GM23338 (cell line): Measurements from ENCODE around the gene SLC25A4. TPM values are rescaled to one million over a fixed set of nuclear protein-coding genes. Genes with fewer than 3 reads are reported as not detected.

Source experiments
- ATAC-seq: fragments of 200-7000 bp; cut with Tn5 transposase; 3 replicates; pipeline ENCODE4 v1.9.1; 2020
- DNase-seq: peaks from one replicate; pipeline ENCODE4 v3.0.0-alpha.2; 2015; ENCODE audit warnings: low spot score
- H2AFZ ChIP-seq: fragments of 200-600 bp; sonication (generic); 2 replicates; pipeline ENCODE4 v1.8.0; 2016; ENCODE audit warnings: antibody characterized with exemption, mild to moderate bottlenecking, moderate library complexity
- H3F3A ChIP-seq: fragments of 200-600 bp; sonication (generic); replicated peaks from 2 replicates; pipeline ENCODE4 v1.8.0; 2017; ENCODE audit warnings: antibody characterized with exemption, mixed run types, low read depth
- H3K27ac ChIP-seq: fragments of 200-600 bp; sonication (generic); 2 replicates; pipeline ENCODE4 v1.6.1; 2016; ENCODE audit warnings: low read depth
- H3K27me3 ChIP-seq: fragments of 200-600 bp; sonication (generic); 2 replicates; pipeline ENCODE4 v1.8.0; 2016; ENCODE audit warnings: mild to moderate bottlenecking, mixed run types, moderate library complexity; ENCODE audit not compliant: insufficient read depth
- H3K36me3 ChIP-seq: fragments of 200-600 bp; sonication (generic); 2 replicates; pipeline ENCODE4 v1.8.0; 2016; ENCODE audit warnings: mild to moderate bottlenecking; ENCODE audit not compliant: insufficient read depth
- H3K4me1 ChIP-seq: fragments of 200-600 bp; sonication (generic); 2 replicates; pipeline ENCODE4 v1.8.0; 2016; ENCODE audit warnings: mild to moderate bottlenecking, moderate library complexity; ENCODE audit not compliant: insufficient read depth
- H3K4me2 ChIP-seq: fragments of 200-600 bp; sonication (generic); 2 replicates; pipeline ENCODE4 v1.7.1; 2017; ENCODE audit warnings: mixed run types
- H3K4me3 ChIP-seq: fragments of 200-600 bp; sonication (generic); 2 replicates; pipeline ENCODE4 v1.6.1; 2016; ENCODE audit warnings: mixed run types
- H3K79me2 ChIP-seq: fragments of 200-600 bp; sonication (generic); replicated peaks from 2 replicates; pipeline ENCODE4 v1.8.0; 2017; ENCODE audit warnings: mild to moderate bottlenecking; ENCODE audit not compliant: insufficient read depth
- H3K9me2 ChIP-seq: fragments of 200-600 bp; sonication (generic); 2 replicates; pipeline ENCODE4 v1.8.0; 2017; ENCODE audit not compliant: insufficient read depth
- H4K20me1 ChIP-seq: fragments of 200-600 bp; sonication (generic); replicated peaks from 2 replicates; pipeline ENCODE4 v1.8.0; 2017; ENCODE audit warnings: mild to moderate bottlenecking; ENCODE audit not compliant: insufficient read depth
- H3K27ac Mint-ChIP-seq: 2 replicates; pipeline ENCODE4 v1.8.0; 2020; ENCODE audit warnings: inconsistent platforms, mild to moderate bottlenecking, moderate library complexity, mixed read lengths
- H3K27me3 Mint-ChIP-seq: 3 replicates; pipeline ENCODE4 v1.8.0; 2022; ENCODE audit warnings: low read depth, mild to moderate bottlenecking, moderate library complexity, mixed read lengths, inconsistent platforms; ENCODE audit not compliant: insufficient read depth, poor library complexity
- H3K36me3 Mint-ChIP-seq: 3 replicates; pipeline ENCODE4 v1.8.0; 2021; ENCODE audit warnings: low read depth, mild to moderate bottlenecking, inconsistent platforms, moderate library complexity, mixed read lengths
- H3K4me1 Mint-ChIP-seq: 3 replicates; pipeline ENCODE4 v1.8.0; 2020; ENCODE audit warnings: mild to moderate bottlenecking, inconsistent platforms, mixed read lengths
- H3K4me3 Mint-ChIP-seq: 3 replicates; pipeline ENCODE4 v1.8.0; 2021; ENCODE audit warnings: moderate library complexity, mild to moderate bottlenecking, inconsistent platforms, mixed read lengths
- H3K9me3 Mint-ChIP-seq: 3 replicates; pipeline ENCODE4 v1.8.0; 2020; ENCODE audit warnings: moderate library complexity, mild to moderate bottlenecking, inconsistent platforms, mixed read lengths
- CREB1 ChIP-seq: fragments of 250-450 bp; sonication (Bioruptor Pico); IDR thresholded peaks from 2 replicates; pipeline ENCODE4 v1.5.0; 2020; ENCODE audit warnings: low read depth, mild to moderate bottlenecking, moderate library complexity
- ETS1 ChIP-seq: IDR thresholded peaks from 2 replicates; pipeline ENCODE4 v1.6.1; 2016; ENCODE audit warnings: antibody characterized with exemption
- EZH2 ChIP-seq: fragments of 200-600 bp; sonication (generic); IDR thresholded peaks from one replicate; pipeline ENCODE4 v1.8.0; 2017; ENCODE audit warnings: antibody characterized with exemption, mild to moderate bottlenecking, low read depth; ENCODE audit not compliant: unreplicated experiment
- EZH2phosphoT487 ChIP-seq: fragments of 200-600 bp; sonication (generic); IDR thresholded peaks from one replicate; pipeline ENCODE4 v1.8.1; 2018; ENCODE audit warnings: antibody characterized with exemption; ENCODE audit not compliant: unreplicated experiment
- JUNB ChIP-seq: IDR thresholded peaks from one replicate; pipeline ENCODE4 v1.6.1; 2016; ENCODE audit warnings: antibody characterized with exemption; ENCODE audit not compliant: unreplicated experiment
- NANOG ChIP-seq: IDR thresholded peaks from 2 replicates; pipeline ENCODE4 v1.6.1; 2016; ENCODE audit warnings: antibody characterized with exemption, borderline replicate concordance
- POLR2AphosphoS5 ChIP-seq: IDR thresholded peaks from 2 replicates; pipeline ENCODE4 v1.6.1; 2016; ENCODE audit warnings: antibody characterized with exemption, low read depth
- REST ChIP-seq: IDR thresholded peaks from one replicate; pipeline ENCODE4 v1.6.1; 2018; ENCODE audit warnings: antibody characterized with exemption; ENCODE audit not compliant: unreplicated experiment
- STAT1 ChIP-seq: IDR thresholded peaks from one replicate; pipeline ENCODE4 v1.6.1; 2016; ENCODE audit warnings: antibody characterized with exemption; ENCODE audit not compliant: unreplicated experiment
- ZNF114 ChIP-seq: fragments of 250-450 bp; sonication (Bioruptor Pico); IDR thresholded peaks from 2 replicates; pipeline ENCODE4 v1.5.0; 2020; ENCODE audit warnings: mild to moderate bottlenecking, moderate library complexity
- ZNF331 ChIP-seq: fragments of 250-450 bp; sonication (Bioruptor Pico); IDR thresholded peaks from 2 replicates; pipeline ENCODE4 v1.5.0; 2020; ENCODE audit warnings: low read depth, mild to moderate bottlenecking, moderate library complexity
- polyA plus RNA-seq: library from polyadenylated mRNA; unstranded; fragments of >200 nt; fragmentation: Nextera tagmentation; extraction: Ambion mirVana; gene quantifications from 2 replicates; pipeline ENCODE4 v1.2.1, GENCODE V29; 2016
- total RNA-seq: library from RNA; depleted of rRNA; stranded (reverse); fragments of >200 nt; shearing (Covaris generic); gene quantifications from 2 replicates; pipeline ENCODE4 v1.2.3, GENCODE V29; 2014
- TF ChIP-seq, protein P1 (sequence below): fragments of 250-450 bp; sonication (Bioruptor Pico); IDR thresholded peaks from 2 replicates; pipeline ENCODE4 v1.5.0; 2020; ENCODE audit warnings: mild to moderate bottlenecking, moderate library complexity
- TF ChIP-seq, protein P2 (sequence below), 2 experiments: fragments of 200-600 bp in 1 of 2; sonication (generic) in 1 of 2; conservative IDR thresholded peaks; 2 replicates each; pipeline versions ENCODE4 v1.5.1 to v1.6.1; 2016 to 2017; ENCODE audit warnings: antibody characterized with exemption in 2 of 2, low read depth in 2 of 2, mild to moderate bottlenecking in 2 of 2, moderate library complexity in 1 of 2

The SLC25A4 gene
- total and polyA plus RNA-seq, 2 experiments from 2014 or later, result 43.6 to 66.5 TPM

DNA sequence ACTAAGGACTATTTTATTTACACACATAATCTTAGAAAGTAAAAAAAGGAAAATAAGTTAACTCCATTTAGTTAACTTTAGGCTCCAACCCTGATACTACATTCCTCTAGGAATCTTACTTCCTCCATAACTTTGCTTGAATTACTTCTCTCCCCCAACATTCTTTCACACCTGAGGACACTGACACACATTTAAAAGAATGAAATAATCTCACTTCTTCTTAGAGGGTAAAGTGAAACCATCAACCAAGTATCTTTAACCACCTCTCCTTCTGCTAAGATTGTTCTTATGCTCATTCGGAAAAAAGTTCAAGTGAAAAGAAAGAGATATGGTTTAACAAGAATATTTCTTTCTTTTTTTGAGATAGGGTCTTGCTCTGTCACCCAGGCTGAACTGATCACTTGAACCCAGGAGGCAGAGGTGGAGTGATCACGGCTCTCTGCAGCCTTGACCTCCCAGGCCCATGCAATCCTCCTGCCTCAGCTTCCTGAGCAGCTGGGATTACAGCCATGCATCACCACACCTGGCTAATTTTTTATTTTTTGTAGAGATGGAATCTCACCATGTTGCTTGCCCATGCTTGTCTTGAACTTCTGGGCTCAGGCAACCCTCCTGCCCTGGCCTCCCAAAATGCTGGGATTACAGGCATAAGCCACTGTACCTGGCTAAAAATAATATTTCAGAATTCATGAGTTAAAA is 28.5 kb downstream of the SLC25A4 start:
- H3K9me3 Mint-ChIP-seq, result no peaks in the 10 kb centered on the region
- Histone ChIP-seq H3K27me3 (no peaks in the 10 kb centered on the region), H3K27ac (peak overlapping the region; percentile 60; the same call in 1 of the 2 replicates), H3K9me2 (no peaks in the 10 kb centered on the region), H3K4me2 (no peak overlapping the region), H3K79me2 (no peaks in the 10 kb centered on the region), H3K36me3 (no peaks in the 10 kb centered on the region), H3K4me1 (peaks cover 16% of the 10 kb centered on the region; the same call in 1 of the 2 replicates), H2AFZ (no peak overlapping the region), H3K4me3 (no peak overlapping the region), H4K20me1 (no peaks in the 10 kb centered on the region), H3F3A (no peaks in the 10 kb centered on the region)
- H3K4me3 Mint-ChIP-seq, result no peak overlapping the region
- DNase-seq, result no peak
- H3K27me3 Mint-ChIP-seq, result peaks cover 4% of the 10 kb centered on the region
- no peak for ATAC-seq
- H3K27ac Mint-ChIP-seq, result peak overlapping the region; percentile 43
- H3K36me3 Mint-ChIP-seq, result peaks cover 17% of the 10 kb centered on the region
- TF ChIP-seq, protein P1, sequence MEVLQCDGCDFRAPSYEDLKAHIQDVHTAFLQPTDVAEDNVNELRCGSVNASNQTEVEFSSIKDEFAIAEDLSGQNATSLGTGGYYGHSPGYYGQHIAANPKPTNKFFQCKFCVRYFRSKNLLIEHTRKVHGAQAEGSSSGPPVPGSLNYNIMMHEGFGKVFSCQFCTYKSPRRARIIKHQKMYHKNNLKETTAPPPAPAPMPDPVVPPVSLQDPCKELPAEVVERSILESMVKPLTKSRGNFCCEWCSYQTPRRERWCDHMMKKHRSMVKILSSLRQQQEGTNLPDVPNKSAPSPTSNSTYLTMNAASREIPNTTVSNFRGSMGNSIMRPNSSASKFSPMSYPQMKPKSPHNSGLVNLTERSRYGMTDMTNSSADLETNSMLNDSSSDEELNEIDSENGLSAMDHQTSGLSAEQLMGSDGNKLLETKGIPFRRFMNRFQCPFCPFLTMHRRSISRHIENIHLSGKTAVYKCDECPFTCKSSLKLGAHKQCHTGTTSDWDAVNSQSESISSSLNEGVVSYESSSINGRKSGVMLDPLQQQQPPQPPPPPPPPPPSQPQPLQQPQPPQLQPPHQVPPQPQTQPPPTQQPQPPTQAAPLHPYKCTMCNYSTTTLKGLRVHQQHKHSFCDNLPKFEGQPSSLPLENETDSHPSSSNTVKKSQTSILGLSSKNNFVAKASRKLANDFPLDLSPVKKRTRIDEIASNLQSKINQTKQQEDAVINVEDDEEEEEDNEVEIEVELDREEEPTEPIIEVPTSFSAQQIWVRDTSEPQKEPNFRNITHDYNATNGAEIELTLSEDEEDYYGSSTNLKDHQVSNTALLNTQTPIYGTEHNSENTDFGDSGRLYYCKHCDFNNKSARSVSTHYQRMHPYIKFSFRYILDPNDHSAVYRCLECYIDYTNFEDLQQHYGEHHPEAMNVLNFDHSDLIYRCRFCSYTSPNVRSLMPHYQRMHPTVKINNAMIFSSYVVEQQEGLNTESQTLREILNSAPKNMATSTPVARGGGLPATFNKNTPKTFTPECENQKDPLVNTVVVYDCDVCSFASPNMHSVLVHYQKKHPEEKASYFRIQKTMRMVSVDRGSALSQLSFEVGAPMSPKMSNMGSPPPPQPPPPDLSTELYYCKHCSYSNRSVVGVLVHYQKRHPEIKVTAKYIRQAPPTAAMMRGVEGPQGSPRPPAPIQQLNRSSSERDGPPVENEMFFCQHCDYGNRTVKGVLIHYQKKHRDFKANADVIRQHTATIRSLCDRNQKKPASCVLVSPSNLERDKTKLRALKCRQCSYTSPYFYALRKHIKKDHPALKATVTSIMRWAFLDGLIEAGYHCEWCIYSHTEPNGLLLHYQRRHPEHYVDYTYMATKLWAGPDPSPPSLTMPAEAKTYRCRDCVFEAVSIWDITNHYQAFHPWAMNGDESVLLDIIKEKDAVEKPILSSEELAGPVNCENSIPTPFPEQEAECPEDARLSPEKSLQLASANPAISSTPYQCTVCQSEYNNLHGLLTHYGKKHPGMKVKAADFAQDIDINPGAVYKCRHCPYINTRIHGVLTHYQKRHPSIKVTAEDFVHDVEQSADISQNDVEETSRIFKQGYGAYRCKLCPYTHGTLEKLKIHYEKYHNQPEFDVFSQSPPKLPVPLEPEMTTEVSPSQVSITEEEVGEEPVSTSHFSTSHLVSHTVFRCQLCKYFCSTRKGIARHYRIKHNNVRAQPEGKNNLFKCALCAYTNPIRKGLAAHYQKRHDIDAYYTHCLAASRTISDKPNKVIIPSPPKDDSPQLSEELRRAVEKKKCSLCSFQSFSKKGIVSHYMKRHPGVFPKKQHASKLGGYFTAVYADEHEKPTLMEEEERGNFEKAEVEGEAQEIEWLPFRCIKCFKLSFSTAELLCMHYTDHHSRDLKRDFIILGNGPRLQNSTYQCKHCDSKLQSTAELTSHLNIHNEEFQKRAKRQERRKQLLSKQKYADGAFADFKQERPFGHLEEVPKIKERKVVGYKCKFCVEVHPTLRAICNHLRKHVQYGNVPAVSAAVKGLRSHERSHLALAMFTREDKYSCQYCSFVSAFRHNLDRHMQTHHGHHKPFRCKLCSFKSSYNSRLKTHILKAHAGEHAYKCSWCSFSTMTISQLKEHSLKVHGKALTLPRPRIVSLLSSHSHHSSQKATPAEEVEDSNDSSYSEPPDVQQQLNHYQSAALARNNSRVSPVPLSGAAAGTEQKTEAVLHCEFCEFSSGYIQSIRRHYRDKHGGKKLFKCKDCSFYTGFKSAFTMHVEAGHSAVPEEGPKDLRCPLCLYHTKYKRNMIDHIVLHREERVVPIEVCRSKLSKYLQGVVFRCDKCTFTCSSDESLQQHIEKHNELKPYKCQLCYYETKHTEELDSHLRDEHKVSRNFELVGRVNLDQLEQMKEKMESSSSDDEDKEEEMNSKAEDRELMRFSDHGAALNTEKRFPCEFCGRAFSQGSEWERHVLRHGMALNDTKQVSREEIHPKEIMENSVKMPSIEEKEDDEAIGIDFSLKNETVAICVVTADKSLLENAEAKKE (CRISPR knock-in tag), result no peak
- no peak for TF ChIP-seq REST
- TF ChIP-seq ZNF114, result no peak
- TF ChIP-seq POLR2AphosphoS5, result no peak
- no peak for TF ChIP-seq EZH2
- no peak for TF ChIP-seq ETS1
- TF ChIP-seq, protein P2, sequence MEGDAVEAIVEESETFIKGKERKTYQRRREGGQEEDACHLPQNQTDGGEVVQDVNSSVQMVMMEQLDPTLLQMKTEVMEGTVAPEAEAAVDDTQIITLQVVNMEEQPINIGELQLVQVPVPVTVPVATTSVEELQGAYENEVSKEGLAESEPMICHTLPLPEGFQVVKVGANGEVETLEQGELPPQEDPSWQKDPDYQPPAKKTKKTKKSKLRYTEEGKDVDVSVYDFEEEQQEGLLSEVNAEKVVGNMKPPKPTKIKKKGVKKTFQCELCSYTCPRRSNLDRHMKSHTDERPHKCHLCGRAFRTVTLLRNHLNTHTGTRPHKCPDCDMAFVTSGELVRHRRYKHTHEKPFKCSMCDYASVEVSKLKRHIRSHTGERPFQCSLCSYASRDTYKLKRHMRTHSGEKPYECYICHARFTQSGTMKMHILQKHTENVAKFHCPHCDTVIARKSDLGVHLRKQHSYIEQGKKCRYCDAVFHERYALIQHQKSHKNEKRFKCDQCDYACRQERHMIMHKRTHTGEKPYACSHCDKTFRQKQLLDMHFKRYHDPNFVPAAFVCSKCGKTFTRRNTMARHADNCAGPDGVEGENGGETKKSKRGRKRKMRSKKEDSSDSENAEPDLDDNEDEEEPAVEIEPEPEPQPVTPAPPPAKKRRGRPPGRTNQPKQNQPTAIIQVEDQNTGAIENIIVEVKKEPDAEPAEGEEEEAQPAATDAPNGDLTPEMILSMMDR (conservative IDR thresholded peaks at IDR 0.05; ENCODE audit: low read depth in 2 of 2), result no peak
- TF ChIP-seq CREB1, result no peak
- no peak for TF ChIP-seq EZH2phosphoT487
- no peak for TF ChIP-seq NANOG
- TF ChIP-seq JUNB, result no peak
- no peak for TF ChIP-seq ZNF331 (CRISPR knock-in tag)
- TF ChIP-seq STAT1, result no peak
- peaks cover 12% of the 10 kb centered on the region for H3K4me1 Mint-ChIP-seq
